Activated CD8-positive, alpha-beta memory T cell treated with anti-CD3 and anti-CD28 coated beads, Interleukin-2, amount 50 U/mL, for 24 hours (primary cell): ENCODE data around the gene COBLL1.

ENCODE experiments used
- DNase-seq: peaks from one replicate; pipeline ENCODE4 v3.0.0-alpha.2; 2020; ENCODE audit errors: extremely low read depth

The COBLL1 gene

DNA sequence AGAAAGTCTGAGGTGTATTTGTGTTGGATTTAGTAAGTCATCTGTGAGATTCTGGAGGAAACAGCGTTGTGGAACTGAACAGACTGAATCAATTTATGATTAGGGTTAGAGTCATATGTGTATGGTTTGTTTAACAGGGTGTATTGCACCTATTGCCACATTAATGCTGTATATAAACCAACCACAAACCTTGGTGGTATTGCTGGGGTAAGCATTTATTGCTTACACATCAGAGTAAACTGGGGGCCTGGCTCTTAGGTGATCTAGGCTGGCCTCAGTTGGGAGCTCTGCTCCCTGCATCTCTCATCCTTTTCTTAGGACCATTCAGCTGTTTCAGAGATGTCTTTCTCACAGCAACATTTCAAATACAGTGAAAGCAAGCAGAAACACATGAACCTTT, 160.6 kb downstream of the COBLL1 start:
- no peak for DNase-seq

DNA sequence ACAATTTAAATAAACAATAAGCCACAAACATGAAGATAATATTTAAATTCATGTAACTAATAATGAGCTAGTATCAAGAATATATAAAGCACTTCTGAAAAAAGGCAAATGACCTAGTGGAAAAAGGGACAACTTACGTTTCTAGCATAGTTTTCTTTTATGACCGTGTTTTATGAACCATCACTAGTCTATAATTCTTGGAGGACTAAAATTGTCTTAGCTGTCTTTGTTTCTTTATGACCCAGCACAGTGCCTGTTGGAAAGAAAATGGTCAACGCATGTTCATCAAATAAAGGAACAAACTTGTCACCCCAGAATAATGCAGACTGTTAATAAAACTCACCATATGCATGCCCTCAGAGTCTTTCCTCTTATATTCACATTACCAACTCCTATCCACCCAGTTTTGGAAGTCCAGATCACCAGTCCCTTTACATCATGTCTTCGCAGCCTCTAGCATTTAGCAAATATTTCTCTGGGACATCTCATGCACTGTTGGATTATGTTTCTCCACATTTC, 162.9 kb downstream of the COBLL1 start:
- no peak for DNase-seq

DNA sequence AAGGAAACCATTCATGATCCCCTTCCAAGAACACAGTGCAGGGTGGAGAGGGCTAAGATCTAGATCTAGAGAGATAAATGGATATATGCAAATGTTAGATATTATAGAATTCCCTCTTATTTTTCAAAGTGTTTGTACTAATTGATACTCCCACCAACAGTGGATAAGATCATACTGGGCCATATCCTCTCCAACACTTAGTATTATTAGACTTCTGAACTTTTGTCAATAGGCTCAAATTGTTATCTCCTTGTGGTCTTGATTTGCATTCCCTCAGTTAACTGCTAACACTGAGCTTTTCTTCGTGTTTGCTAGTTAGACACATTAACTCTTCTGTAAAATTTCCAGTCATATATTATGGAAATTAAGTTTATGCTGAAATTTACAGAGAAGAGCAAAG, 163.9 kb downstream of the COBLL1 start:
- no peak for DNase-seq

- no peak for DNase-seq
Measured at GRCh38 chr2:164677271-164677670, 164.4 kb downstream of the COBLL1 start.

DNA sequence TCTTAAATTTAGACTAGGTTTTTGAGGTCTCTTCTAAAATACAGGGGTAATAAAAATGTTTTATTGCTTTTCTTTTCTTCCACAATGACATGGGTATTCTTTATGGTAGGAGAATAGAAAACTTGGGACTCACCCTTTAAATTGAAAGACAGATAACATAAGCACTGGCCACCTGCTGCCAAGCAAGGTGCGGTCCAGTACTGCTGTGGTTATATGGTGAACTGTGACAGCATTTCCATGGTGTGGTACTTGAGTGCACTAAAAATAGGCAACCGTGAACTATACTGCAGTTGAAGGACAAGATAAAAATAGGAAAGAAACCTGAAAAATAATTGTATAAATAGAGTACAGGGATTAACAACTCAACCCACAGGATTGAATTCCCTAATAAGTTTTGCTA, 165.9 kb downstream of the COBLL1 start:
- no peak for DNase-seq

- no peak for DNase-seq
Measured at GRCh38 chr2:164675027-164675426, 166.6 kb downstream of the COBLL1 start.

DNA sequence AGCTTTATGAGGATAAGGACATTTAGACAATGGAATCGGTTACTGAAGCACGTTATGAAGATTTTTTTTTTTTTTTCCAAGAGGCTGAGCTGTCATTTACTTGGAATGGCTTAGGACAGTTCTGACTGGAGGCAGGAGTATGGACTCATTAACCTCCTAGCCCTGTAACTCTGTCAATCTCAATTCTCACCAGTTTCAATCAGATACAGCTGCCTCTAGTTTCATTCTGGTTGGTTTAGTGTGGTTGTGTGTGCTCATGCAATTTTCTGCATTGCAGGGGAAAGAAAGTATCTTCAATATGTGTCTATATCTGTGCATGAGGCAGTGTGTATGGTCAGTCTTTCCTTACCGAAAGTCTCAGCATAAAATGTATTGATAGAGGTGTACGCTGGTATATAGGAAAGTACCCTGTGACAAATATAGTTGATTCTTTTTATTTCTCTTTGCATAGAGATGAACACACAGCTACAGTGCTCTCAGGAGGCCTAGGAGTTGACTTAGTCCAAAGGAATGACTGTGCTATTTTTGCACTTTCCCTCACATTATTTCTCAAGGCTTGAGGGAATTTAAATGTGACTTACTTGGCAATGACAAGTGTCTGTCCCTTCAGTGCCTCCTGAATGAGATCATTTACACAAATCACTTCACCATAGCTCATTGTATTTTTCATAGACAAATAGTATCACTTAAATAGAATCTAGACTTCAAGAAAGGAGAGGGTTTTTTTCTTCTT, 169.8 kb downstream of the COBLL1 start:
- no peak for DNase-seq

DNA sequence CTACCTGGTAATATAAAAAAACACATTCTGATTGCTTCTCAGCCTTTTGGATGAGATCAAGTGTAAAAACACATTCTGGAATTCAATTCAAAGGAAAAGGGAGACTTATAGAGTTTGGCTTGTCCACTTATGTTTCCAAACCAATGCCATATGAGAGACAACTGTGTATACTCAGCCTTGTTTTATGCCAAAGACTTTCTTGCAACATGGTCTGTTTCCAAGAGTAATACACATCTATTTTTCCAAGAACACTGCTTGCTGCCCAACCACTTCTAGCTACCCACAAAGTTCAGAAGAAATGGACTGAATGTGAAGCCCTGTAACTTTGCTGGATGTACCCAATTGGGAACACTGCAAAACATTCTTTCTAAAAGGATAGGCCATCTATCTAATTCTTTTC, 172.3 kb downstream of the COBLL1 start:
- no peak for DNase-seq

DNA sequence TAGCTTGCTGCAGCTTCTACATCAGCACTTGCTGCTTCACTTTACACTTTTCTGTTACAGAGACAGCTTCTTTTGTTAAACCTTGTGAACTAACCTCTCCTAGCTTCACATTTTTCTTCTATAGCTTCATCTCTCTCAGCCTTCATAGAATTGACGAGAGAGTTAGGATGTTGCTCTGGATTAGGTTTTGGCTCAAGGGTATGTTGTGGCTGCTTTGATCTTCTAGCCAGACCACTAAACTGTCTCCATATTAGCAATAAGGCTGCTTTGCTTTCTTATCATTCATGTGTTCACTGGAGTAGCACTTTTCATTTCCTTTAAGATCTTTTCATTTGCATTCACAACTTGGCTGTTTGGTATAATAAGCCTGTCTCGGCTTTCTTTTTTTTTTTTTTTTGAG, 174.1 kb downstream of the COBLL1 start:
- DNase-seq = no peak

GRCh38 chr2:164664070-164664469, 177.6 kb downstream of the COBLL1 start:
- no peak for DNase-seq

DNA sequence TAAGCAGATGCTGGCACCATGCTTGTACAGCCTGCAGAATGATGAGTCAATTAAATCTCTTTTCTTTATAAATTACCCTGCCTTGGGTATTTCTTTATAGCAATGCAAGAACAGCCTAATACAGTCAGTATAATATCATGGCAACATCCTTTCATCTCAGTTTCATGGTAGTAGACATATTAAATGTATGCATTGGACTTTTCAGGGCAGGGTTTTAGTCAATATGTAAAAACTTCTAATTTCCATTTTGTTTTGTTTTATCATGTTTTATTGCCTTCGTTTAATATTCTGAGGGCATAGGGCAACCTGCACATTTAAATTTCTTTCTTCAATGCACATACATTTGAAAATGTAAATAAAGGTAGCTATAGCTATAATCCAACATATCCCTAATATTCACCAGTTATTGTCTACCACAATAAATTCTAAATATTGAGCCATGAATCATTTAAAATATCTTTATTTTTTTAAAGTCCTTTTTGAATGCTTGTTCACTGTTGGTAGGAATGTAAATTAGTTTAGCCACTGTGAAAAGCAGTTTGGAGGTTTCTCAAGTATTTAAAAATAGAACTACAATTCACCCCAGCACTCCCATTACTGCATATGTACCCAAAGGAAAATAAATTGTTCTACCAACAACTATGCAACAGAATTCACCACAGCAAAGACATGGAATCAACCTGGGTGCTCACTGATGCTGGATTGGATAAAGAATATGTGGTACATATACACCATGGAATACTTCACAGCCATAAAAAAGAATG, 178.6 kb downstream of the COBLL1 start:
- no peak for DNase-seq

GRCh38 chr2:164662066-164662465, 179.6 kb downstream of the COBLL1 start:
- no peak for DNase-seq

DNA sequence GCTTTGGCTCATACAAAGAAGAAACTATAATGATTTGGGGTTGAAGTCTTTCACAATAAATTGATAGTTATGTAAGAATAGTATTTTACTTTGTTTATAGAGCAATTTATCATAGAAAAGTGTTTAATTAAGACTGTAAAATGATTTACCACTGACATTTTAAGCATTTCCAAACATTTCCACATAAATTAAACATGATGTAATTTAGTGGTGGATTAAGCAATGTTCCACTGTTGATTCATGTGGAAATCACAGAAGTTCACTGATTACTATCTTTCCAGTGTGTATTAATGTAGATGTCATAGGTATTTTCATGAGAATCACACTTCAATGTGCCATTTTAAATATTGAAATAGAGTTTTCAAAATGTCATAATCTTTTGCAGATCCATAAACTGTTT, 180.3 kb downstream of the COBLL1 start:
- DNase-seq = no peak

- DNase-seq = no peak
Measured at GRCh38 chr2:164657129-164657528, 184.5 kb downstream of the COBLL1 start.

- no peak for DNase-seq
Measured at GRCh38 chr2:164655750-164656149, 185.9 kb downstream of the COBLL1 start.

DNA sequence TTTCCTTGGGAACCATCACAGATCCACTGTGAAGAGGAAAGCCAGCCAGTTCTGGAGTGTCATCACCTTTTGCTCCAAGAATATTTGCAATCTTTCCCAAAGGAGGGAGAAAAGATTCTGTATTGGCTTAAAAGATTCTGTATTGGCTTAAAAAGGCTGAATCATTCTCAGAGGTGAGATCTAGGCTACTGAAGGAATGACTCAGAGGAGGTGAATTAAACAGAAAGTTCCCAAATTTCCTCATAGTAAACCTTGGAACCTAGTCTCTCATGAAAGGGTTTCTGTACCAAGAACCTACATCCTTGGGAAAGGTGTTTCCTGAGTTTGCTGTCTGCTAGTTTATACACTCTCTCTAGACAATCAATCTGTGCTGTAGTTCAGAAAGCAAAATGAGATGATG, 186.3 kb downstream of the COBLL1 start:
- no peak for DNase-seq

GRCh38 chr2:164651361-164651760, 190.3 kb downstream of the COBLL1 start:
- no peak for DNase-seq

DNA sequence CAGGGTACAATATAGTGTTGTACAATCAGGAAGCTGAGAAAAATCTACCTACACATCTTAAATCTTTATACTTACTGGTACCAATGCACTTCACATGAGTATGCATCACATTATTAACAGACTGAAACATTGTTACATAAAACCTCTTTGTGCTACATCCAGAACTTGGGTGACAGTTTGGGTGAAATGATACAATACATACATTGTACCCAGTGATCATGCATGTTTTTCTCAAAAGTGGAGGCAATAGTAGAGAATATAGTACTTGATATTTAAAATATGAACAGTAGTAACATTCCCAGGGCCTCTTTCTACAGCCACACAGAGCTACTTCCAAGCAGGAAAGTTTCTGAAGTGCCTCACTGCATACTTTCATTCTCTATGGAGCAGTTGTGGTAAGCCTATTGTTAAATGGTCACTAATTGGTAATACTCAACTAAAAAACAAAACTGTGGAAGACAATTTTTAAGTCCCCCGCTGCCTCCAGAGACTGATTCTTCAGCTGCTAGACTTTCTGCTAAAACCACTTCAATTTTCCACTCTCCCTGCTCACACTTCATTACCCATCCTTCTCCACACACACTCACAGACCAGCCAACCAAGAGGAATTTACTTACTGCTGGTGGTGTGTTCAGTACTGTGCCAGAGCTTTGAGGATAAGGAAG, 197.5 kb downstream of the COBLL1 start:
- no peak for DNase-seq

DNA sequence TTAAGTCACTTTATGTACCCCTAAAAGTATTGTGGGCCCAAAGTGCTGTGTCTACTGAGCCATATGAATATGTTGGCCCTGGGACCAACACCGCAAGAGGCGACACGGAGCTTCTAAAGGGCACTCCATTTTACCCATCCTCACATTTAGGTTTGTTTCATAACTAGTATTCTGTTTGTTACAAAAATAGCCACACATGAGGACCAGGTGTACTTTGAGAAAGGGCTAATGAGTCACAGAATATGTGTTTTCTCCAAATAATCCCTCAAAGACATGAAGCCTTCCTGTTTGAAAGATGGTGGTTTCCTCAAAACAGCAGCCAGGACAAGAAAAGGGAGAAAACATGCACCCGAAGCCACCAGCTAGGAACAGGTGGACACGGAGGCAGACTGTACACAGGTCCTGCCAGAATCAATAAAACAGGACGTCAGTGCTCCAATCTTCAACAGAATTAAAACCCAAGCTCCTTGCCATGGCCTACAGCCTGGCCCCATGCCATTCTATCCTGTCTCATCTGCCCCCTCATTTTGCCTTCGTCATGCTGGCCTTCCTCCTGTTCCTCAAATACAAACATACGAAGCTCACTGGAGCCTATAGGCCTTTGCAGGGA, 198.6 kb downstream of the COBLL1 start:
- no peak for DNase-seq

DNA sequence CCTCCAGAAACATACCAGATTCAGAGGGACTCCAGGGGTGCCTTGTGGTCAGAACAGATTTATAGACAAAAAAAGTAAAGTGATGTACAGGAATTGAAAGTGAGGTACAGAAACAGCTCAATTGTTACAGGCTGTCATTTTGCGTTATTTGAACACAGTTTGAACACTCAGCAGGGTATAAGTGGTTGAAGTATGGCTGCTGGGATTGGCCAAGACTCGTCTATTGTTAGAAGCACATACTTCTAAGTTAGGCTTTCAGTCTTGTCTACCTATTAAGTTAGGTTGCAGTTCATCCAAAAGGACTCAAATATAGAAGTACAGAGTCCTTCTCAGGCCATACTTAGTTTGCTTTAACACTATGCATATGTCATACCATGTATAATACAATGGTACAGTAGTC, 199.4 kb downstream of the COBLL1 start:
- no peak for DNase-seq
